ENCODE results near the gene SH2D6.

The SH2D6 gene

GRCh38 chr2:85439986-85440385 lies 21.5 kb downstream of the SH2D6 start (continued):
- TF ChIP-seq, protein P1, sequence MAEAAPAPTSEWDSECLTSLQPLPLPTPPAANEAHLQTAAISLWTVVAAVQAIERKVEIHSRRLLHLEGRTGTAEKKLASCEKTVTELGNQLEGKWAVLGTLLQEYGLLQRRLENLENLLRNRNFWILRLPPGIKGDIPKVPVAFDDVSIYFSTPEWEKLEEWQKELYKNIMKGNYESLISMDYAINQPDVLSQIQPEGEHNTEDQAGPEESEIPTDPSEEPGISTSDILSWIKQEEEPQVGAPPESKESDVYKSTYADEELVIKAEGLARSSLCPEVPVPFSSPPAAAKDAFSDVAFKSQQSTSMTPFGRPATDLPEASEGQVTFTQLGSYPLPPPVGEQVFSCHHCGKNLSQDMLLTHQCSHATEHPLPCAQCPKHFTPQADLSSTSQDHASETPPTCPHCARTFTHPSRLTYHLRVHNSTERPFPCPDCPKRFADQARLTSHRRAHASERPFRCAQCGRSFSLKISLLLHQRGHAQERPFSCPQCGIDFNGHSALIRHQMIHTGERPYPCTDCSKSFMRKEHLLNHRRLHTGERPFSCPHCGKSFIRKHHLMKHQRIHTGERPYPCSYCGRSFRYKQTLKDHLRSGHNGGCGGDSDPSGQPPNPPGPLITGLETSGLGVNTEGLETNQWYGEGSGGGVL (tag by site-specific recombination; IDR thresholded peaks at IDR 0.05), result no peak

- Histone ChIP-seq H3K36me3 (ENCODE audit: control insufficient read depth in 2 of 2, insufficient read depth in 1 of 2, low read length in 2 of 2) (no peaks in the 10 kb centered on the region), H3K4me1 (ENCODE audit: control insufficient read depth, insufficient read depth, low read length) (peaks cover 6% of the 10 kb centered on the region), H3K27ac (ENCODE audit: extremely low read depth, low read depth, low read length) (no peak overlapping the region), H3K9me3 (ENCODE audit: control insufficient read depth, insufficient read depth, low read depth, low read length) (no peaks in the 10 kb centered on the region), H3K4me3 (ENCODE audit: low read depth, low read length) (no peak overlapping the region)
- ChIA-PET CTCF (interaction anchor here (1.3 kb wide), 1 partner anchor 20 kb away, joined by 3 read pairs; no protein-coding TSS in a partner anchor), POLR2A (interaction anchor here (1.9 kb wide), 1 partner anchor 105 kb away, joined by 5 read pairs; no protein-coding TSS in a partner anchor)
- TF ChIP-seq ZNF792 (tag by site-specific recombination; IDR thresholded peaks at IDR 0.05), result no peak
- TF ChIP-seq ZNF121 (tag by site-specific recombination; IDR thresholded peaks at IDR 0.05), result no peak
- no peak for TF ChIP-seq KLF1 (tag by site-specific recombination; IDR thresholded peaks at IDR 0.05)
- no peak for TF ChIP-seq ZNF626 (tag by site-specific recombination; IDR thresholded peaks at IDR 0.05)
- no peak for TF ChIP-seq ZSCAN18 (tag by site-specific recombination; IDR thresholded peaks at IDR 0.05)
- no peak for TF ChIP-seq ZNF510 (tag by site-specific recombination; IDR thresholded peaks at IDR 0.05; ENCODE audit: insufficient replicate concordance)
- TF ChIP-seq GFI1B (tag by site-specific recombination; IDR thresholded peaks at IDR 0.05), result no peak
- no peak for TF ChIP-seq ZNF426 (tag by site-specific recombination; IDR thresholded peaks at IDR 0.05)
- TF ChIP-seq ZNF830 (tag by site-specific recombination; IDR thresholded peaks at IDR 0.05; ENCODE audit: low read depth), result no peak
- no peak for TF ChIP-seq ZNF341 (tag by site-specific recombination; IDR thresholded peaks at IDR 0.05; ENCODE audit: low read depth)
- TF ChIP-seq SCRT2 (tag by site-specific recombination; IDR thresholded peaks at IDR 0.05), result no peak
Measured at GRCh38 chr2:85440729-85441128, 22.2 kb downstream of the SH2D6 start.

GRCh38 chr2:85441864-85442263 lies 23.4 kb downstream of the SH2D6 start:
- Histone ChIP-seq H3K4me3 (ENCODE audit: low read depth, low read length) (no peak overlapping the region), H3K4me1 (ENCODE audit: control insufficient read depth, insufficient read depth, low read length) (peaks cover 6% of the 10 kb centered on the region), H3K36me3 (ENCODE audit: control insufficient read depth in 2 of 2, insufficient read depth in 1 of 2, low read length in 2 of 2) (no peaks in the 10 kb centered on the region), H3K27ac (ENCODE audit: extremely low read depth, low read depth, low read length) (no peak overlapping the region), H3K9me3 (ENCODE audit: control insufficient read depth, insufficient read depth, low read depth, low read length) (no peaks in the 10 kb centered on the region)
- POLR2A ChIA-PET, result interaction anchor here (0.5 to 1.3 kb wide), 2 partner anchors 97 to 174 kb away, joined by 3 to 4 read pairs; partner anchors contain the start of gene MAT2A
- TF ChIP-seq ZSCAN23 (tag by site-specific recombination; IDR thresholded peaks at IDR 0.05) (no peak), RBAK (tag by site-specific recombination; IDR thresholded peaks at IDR 0.05) (no peak), ZNF416 (tag by site-specific recombination; IDR thresholded peaks at IDR 0.05) (no peak), HOXA7 (CRISPR knock-in tag; IDR thresholded peaks at IDR 0.05; ENCODE audit: borderline replicate concordance) (no peak), SCRT2 (tag by site-specific recombination; IDR thresholded peaks at IDR 0.05) (no peak), ZNF624 (tag by site-specific recombination; IDR thresholded peaks at IDR 0.05) (no peak), ZNF248 (tag by site-specific recombination; IDR thresholded peaks at IDR 0.05) (no peak), ZNF544 (tag by site-specific recombination; IDR thresholded peaks at IDR 0.05) (no peak), ZNF391 (tag by site-specific recombination; IDR thresholded peaks at IDR 0.05; ENCODE audit: borderline replicate concordance, low read depth) (no peak), FEZF1 (tag by site-specific recombination; IDR thresholded peaks at IDR 0.05) (no peak)
- CTCF ChIA-PET, result interaction anchor here (0.7 to 1.3 kb wide), 3 partner anchors 21 to 105 kb away, joined by 3 to 4 read pairs (median 3); no protein-coding TSS in a partner anchor

Data from HEK293 (cell line).